Epithelial cell of prostate (primary cell): ENCODE data around the gene CD244.
"Not testable (repeated sequence)": the region's sequence is repeated elsewhere in the genome, so short reads cannot be mapped to it uniquely, and the experiment has no call there.

Experiments used
- DNase-seq: peaks from one replicate; pipeline ENCODE4 v3.0.0-alpha.2; 2011; ENCODE audit warnings: low read depth, low spot score
- H3K27ac ChIP-seq: fragments of 450-650 bp; 2 replicates; pipeline ENCODE4 v1.5.1; 2017; ENCODE audit warnings: mild to moderate bottlenecking

Gene CD244

DNA sequence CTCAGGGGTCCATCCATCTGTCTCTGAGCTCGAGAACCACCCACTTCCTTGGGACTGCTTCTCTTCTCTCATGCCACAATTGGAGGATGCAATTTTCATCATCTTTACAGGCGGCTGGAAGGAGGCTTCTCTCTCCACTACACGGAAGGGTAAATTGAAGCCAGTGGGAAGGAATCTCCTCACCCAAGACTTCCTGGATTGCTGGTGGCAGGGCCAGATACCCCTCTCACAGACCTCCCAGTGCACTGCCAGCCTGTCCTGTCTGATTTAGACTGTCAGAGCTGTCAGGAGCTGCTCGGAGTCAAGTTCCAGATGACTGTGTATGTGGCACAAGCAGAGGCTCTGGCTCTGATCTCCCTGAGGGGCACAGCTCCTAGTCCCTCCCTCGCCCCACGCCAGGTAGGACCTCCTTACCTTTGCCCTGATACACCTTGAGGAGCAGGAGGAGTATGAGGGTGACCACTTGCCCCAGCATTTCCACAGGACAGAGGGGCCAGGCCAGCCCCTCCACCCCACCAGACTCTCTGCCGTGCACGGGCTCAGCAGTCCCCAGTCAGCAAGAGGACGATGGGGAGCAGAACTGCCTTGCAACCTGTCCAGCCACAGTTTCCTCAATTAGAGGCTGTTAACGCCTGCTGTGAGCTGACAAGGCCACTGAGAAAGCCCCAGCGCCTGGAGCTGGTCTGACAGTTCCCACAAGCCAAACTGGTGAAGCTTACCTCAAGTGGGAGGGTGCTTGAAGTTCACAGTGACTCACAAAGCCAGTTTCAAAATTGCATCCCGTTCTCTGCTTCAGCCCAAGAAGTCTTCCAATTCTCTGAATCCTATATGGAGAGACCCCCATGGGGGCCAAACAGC, at the start of gene CD244:
Gene CD244, minus strand, starts transcription at position 685 of the 858 bp plus-strand sequence. Its CDS starts 210 bp downstream, at position 475.
- DNase-seq = no peak
- no peak within 1 kb of the TSS for H3K27ac ChIP-seq

DNA sequence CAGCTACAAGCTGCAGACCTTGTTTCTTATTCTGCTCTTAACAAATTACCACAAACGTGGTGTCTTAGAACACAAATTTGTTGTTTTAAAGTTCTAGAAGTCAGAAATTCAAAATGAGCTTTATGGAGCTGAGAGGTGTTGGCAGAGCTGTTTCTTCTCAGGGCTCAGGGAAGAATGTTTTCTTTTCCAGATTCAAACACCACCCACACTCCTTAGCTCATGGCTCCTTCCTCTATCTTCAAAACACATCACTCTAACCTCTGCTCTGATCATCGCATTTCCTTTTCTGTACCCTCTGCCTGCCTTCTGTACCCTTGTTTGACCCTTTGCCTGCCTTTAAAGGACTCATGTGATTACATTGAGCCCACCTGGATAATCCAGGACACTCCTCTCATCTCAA, 49.2 kb upstream of the CD244 start:
- no peak for DNase-seq
- no peak overlapping the region for H3K27ac ChIP-seq

- DNase-seq = no peak
- H3K27ac ChIP-seq = no peak overlapping the region
Observed at GRCh38 chr1:160911441-160911840, 48.8 kb upstream of the CD244 start.

- DNase-seq = no peak
- H3K27ac ChIP-seq = no peak overlapping the region
Observed at GRCh38 chr1:160910170-160910750, 47.6 kb upstream of the CD244 start.

DNA sequence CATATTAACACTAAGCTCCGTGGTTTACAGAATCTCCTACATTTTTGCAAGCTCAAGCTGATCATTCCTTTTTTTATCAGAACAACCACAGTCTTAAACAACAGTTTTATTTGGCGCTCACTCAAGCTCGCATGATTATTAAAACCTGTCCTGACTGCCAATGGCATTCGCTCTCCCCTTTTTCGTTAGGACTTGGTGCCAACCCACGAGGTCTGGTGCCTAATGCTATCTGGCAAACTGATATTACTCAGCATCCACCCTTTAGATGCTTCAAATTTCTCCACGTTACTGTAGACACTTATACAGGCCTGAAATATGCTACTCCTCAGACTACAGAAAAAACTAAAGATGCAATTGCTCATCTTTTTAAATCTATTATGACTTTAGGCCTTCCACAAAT, 45.3 kb upstream of the CD244 start:
- no peak overlapping the region for H3K27ac ChIP-seq
- no peak for DNase-seq

GRCh38 chr1:160905617-160905989, 42.9 kb upstream of the CD244 start:
- H3K27ac ChIP-seq = no peak overlapping the region
- no peak for DNase-seq

- H3K27ac ChIP-seq = no peak overlapping the region
- DNase-seq = no peak
Observed at GRCh38 chr1:160904783-160905616, 42.3 kb upstream of the CD244 start.

DNA sequence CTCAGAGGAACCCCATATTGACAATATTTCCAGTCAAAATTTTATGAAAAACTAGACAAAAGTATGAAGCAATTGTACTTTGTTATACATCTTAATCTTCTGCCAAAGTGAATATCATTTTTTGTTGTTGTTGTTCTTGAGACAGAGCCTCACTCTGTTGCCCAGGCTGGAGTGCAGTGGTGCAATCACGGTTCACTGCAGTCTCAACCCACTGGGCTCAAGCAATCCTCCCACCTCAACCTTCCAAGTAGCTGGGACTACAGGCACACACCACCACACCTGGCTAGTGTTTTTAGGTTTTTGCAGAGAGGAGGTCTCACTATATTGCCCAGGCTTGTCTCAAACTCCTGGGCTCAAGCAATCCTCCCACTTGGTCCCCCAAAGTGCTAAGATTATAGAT, 39.6 kb upstream of the CD244 start:
- not testable (repeated sequence) for H3K27ac ChIP-seq, DNase-seq

DNA sequence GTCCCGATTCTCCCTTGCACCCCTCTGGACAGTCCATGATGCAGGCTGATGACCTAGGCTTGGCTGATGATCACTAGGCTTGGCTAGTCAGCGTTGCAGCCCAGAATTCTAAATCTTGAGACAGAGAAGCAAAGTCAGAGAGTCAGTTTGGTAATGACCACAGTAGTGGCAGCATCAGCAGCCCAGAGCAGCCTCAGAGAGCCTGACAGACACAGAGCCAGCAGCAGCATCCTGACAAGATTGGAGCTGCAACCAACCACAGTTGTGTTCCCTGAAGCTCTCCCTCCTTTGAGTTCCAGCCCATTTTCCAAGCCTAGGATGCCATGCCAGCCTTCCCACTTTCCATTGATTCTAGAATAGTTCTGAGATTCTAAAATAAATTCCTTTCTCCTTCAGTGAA, 39.1 kb upstream of the CD244 start:
- no peak for DNase-seq
- H3K27ac ChIP-seq = no peak overlapping the region

- H3K27ac ChIP-seq, DNase-seq: not testable (repeated sequence)
Observed at GRCh38 chr1:160900683-160901082, 38.0 kb upstream of the CD244 start.

- not testable (repeated sequence) for H3K27ac ChIP-seq, DNase-seq
Observed at GRCh38 chr1:160894368-160895135, 31.9 kb upstream of the CD244 start.

DNA sequence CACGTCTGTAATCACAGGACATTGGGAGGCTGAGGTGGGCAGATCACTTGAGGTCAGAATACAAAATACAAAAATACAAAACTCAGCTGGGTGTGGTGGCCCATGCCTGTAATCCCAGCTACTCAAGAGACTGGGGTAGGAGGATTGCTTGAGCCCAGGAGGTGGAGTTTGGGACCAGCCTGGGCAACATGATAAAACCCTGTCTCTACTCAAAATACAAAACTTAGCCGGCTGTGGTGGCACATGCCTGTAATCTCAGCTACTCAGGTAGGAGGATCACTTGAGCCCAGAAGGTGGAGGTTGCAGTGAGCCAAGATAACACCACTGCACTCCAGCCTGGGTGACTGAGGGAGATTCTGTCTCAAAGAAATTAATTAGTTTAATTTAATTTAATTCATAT, 28.8 kb upstream of the CD244 start:
- no peak overlapping the region for H3K27ac ChIP-seq

GRCh38 chr1:160888926-160889325, 26.2 kb upstream of the CD244 start:
- DNase-seq = no peak
- no peak overlapping the region for H3K27ac ChIP-seq

More for the DNA sequence above, 28.8 kb upstream of the CD244 start:
- DNase-seq = no peak

- DNase-seq = no peak
- H3K27ac ChIP-seq = no peak overlapping the region
Observed at GRCh38 chr1:160887071-160887470, 24.4 kb upstream of the CD244 start.

GRCh38 chr1:160885042-160885441, 22.4 kb upstream of the CD244 start, which contains the start of gene ITLN1:
Gene ITLN1, minus strand, starts transcription at chr1:160885180. Its CDS starts 303 bp downstream, at chr1:160884877.
- no peak for DNase-seq
- no peak within 1 kb of the TSS for H3K27ac ChIP-seq

DNA sequence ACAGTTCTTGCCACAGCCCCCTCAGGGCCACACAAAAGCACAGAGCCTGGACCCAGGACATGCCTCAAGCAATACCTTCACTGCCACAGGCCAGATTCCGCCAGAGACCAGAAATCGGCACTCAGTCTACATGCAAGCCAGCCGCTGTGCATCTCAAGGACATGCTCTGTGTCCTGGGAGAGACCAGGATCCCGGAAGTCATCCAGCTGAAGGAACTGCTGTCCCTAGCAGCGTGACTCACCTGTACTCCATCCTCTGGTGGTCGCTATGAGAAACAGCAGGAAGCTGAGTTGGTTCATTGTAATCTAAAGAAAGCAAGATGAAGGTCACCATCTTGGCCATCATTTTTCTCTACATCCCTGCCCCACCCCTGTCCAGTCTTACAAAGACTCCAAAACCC, 21.9 kb upstream of the CD244 start:
- no peak for DNase-seq
- no peak overlapping the region for H3K27ac ChIP-seq

GRCh38 chr1:160883581-160884513, 21.2 kb upstream of the CD244 start:
- DNase-seq = no peak
- no peak overlapping the region for H3K27ac ChIP-seq

- DNase-seq = no peak
- no peak overlapping the region for H3K27ac ChIP-seq
Observed at GRCh38 chr1:160882582-160882981, 19.9 kb upstream of the CD244 start.

- H3K27ac ChIP-seq = not testable (repeated sequence)
Observed at GRCh38 chr1:160881264-160881663, 18.6 kb upstream of the CD244 start.

More at GRCh38 chr1:160881264-160881663, 18.6 kb upstream of the CD244 start:
- not testable (repeated sequence) for DNase-seq
